ENCODE data around the gene KIF19. TPM values are rescaled to one million over a fixed set of nuclear protein-coding genes. Genes with fewer than 3 reads are reported as not detected.
"Not testable (repeated sequence)": the region's sequence is repeated elsewhere in the genome, so short reads cannot be mapped to it uniquely, and the experiment has no call there.

KIF19 gene
- total RNA-seq, 1 donor from 2014 or later: not detected

DNA sequence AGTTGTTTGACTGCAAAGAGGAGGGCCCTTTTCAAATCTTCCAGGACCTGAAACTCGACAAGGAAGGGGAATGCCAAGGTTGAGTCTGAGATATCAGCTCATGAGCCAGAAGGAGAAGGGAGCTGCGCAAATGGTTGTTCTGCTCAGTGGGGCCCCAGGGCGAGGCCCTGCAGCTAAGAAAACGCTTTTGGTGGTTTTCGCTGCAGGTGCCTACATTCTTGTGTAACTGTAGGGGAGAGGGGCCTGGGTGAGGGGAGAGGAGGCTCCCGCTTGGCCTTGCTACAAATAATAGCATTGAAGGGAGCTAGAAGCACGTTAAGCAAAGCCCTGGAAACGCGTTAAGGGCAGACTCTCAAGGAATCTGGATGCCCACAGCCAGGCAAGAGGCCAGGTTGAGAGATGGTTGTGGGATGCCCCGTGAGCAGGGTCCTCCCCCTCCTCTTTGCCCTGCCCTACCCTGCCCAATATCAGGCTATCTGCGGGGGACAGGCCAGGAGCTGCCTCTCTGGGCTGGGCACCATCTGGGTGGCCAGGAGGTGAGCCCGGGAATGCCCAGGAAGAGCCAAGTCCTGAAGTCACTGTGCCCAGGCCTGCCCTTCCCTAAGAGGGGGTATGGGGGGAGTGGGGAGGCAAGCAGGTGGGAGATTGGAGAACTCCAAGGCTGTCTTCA is 63.2 kb downstream of the KIF19 start:
- DNase-seq (ENCODE audit: low read depth): no peak

DNA sequence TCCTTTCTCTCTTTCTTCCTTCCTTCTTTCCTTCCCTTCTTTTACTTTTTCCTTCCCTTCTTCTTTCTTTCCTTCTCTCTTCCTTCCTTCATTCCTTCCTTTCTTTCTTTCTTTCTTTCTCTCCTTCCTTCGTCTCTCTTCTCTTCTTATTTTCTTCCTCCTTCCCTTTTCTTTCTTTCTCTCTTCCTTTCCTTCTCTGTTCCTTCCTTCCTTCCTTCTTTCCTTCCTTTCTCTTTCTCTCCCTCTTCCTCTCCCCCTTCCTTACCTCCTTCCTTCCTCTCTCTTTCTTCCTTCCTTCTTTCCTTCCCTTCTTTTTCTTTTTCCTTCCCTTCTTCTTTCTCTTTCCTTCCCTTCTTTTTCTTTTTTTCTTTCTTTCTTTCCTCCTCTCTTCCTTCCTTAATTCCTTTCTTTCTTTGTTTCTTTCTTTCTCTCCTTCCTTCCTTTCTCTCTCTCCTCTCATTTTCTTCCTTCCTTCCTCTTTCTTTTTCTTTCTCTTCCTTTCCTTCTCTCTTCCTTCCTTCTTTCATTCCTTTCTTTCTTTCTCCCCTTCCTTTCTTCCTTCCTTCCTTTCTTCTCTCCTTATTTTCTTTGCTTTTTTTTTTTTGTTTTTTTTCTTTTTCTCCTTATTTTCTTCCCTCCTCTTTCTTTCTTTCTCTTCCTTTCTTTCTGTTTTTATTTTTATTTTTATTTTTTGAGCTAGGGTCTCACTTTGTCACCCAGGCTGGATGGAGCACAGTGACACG is 64.1 kb downstream of the KIF19 start:
- DNase-seq (ENCODE audit: low read depth): no peak

DNA sequence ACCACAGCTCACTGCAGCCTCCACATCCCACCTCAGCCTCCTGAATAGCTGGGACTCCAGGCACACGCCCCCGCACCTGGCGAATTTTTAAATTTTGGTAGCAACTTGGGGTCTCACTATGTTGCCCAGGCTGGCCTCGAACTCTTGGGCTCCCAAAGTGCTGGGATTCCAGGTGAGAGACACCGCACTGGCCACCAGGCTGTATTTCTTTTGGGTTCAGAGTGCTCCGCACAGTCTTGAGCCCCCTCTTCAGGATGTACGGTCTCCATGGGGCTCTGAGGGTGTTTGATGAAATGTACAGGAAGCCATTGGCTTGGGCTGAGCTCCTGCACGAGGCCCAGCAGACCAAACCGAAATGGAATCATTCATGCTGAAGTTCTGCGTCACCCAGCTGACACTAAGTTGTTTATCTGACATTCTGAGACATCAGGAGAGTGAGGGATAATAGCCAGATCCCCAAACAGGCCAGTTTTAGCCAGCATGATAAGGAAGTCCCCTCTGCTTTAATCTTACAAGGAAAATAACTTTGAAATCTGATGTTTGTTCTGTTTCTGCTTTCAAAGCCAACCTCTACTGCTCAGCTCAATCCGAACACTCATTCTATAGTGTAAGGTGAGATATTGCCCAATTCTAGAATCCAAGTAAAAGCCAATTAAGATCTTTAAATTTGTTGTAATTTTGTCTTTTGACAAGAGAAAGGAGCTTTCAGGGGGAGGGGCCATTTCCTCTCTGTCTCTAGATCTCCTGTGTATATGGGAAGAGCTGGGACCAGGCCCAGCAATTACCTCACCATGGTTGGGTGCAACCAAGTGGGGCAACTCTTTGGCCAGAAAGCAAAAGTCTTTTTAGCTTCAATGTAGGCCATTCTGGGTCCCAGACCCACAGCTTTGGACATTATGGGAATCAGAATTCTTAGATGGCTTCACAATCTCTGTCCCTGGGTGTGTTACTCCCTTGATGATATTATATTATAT is 64.9 kb downstream of the KIF19 start:
- no peak for DNase-seq (ENCODE audit: low read depth)

DNA sequence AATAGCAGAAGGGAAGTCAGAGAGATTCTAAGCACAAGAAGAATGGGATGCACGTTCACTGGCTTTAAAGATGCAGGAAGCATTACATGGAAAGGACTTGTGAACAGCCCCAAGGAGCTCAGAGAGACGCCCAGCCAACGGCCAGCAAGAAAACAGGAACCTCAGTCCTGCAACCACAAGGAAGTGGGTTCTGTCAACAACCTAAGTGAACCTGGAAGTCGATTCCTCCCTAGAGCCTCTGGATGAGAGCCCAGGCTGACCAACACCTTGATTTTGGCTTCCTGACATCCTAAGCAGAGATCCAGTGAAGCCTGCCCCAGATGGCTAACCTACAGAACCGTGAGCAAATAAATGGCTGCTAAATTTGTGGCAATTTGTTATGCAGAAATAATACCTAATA is 65.7 kb downstream of the KIF19 start:
- DNase-seq (ENCODE audit: low read depth): no peak

DNA sequence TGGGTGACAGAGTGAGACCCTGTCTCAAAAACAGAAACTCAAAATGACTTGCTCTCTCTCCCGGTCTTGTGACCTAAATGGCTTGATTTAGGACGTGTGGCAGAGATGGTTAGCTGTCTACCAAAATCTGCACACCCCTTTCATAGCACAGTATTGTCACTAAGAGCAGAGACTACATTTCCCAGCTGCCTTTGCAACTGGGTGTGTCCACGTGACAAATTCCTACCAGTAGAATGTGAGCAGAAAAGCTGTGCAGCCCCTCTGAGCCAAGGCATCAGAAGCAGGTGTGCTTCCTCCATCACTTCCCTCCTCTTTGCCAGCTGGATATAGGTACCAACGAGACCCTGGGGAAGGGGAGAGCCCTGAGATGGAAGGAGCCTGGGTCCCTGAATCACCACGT is 66.8 kb downstream of the KIF19 start:
- DNase-seq (ENCODE audit: low read depth): no peak

DNA sequence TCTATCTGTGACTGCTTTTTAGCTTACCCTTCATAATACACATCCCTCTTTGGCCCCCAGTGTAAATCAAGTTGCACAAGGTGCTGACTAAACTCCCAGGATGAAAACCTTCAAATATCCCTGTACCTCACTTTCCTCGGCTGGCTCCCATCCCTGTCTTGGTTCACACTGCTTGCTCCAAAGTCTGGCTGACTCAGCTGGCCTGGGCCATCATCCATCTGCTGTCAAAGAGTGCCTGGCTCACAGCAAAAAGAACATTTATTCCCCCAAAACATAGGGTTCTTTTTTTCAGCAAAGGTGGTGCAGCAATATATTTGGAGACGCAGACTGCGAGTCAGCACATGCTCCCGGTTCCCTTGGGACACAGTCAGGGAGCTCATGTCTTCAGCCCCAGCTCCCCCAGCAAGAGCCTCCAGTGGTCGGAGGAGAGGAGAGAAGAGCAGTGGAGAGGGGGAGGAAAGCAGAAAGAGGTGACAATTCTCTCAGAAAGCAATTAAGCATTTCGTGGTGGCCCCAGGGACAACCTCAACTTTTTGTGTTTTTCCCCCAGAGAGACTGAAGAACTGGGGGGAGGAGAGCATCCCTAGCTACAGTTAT is 67.4 kb downstream of the KIF19 start:
- DNase-seq (ENCODE audit: low read depth): no peak

DNA sequence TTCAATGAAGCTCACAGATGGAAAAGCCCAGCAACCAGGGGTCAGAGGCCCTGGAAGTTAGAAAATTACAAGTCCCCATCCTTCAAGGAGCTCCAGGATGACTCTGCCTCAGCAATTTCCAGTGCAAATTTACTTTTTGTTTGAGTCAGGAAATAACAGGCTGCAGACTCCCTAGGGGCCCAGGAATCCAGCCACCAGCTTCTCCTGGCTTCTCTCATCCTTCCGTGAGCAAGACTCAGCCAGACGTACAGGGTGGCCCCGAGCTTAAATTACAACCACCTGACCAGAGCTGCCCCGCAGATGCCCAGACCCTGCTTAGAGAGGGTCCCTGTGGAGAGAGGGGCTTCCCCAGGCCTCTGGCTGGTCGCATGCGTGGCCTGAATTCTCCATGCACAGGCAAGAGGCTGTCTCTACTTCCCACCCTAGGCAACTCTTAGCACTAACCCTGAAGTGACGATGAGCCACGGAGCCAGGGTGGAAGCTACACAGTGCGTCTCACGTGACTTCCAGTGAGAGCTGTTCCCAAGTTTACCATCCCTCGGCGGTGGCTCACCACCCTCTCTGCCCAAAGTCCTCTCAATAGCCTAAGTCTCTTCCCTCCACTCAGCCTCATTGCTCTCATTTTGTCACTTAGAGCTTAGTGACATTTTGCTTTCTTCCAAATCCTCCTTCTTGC is 68.4 kb downstream of the KIF19 start:
- no peak for DNase-seq (ENCODE audit: low read depth)

DNA sequence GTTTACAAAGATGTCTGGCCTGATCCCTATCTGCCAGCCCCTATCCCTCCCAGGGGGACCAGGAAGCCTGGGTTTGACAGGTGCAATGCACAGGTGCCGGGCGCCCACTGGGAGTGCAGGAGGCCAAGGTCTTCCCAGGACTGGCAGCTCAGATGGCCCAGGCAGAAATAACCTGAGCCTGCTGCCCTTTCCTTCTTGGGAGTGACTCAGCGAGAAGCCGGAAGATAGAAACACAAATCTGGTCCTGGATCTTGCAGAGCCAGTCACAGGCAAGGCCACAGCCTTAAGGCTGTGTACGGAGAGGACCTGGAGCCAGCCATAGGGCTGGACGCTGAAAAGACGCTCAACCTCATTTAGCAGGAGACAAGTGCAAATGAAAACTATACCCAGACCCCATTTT is 69.0 kb downstream of the KIF19 start:
- DNase-seq (ENCODE audit: low read depth): no peak

DNA sequence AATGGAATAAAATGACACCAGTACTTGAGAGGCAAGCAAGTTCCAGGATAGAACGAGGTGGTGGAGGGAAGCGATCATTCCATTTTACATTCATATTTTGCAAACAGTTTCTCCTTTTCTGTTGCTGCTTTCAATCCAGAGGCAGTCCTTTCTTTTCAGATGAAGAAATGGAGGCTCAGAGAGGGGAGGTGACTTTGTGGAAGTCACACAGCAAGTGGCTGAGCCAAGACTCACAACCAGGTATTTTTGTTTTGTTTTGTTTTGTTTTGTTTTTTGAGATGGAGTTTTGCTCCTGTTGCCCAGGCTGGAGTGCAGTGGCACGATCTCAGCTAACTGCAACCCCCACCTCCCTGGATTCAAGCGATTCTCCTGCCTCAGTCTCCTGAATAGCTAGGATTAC is 70.5 kb downstream of the KIF19 start:
- DNase-seq (ENCODE audit: low read depth): no peak

DNA sequence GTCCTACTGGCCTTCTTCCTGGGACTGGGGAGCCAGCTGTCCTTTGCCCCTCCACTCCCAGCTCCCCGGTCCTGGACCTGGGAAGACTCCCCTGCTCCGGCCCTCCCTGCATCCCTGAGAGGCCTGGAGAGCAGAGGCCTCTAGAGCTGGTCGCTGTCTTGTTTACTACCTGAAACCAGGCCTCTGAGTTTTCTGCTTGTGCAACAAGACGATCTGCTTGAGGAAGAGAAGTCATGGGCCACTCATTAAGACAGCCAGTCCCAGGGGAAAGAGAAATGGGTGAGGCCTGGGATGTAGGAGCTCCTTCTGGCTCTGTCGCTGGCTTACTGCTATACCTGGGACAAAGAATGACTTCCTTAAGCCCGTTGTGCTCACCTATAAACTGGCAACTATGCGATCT is 76.0 kb downstream of the KIF19 start:
- no peak for DNase-seq (ENCODE audit: low read depth)

DNA sequence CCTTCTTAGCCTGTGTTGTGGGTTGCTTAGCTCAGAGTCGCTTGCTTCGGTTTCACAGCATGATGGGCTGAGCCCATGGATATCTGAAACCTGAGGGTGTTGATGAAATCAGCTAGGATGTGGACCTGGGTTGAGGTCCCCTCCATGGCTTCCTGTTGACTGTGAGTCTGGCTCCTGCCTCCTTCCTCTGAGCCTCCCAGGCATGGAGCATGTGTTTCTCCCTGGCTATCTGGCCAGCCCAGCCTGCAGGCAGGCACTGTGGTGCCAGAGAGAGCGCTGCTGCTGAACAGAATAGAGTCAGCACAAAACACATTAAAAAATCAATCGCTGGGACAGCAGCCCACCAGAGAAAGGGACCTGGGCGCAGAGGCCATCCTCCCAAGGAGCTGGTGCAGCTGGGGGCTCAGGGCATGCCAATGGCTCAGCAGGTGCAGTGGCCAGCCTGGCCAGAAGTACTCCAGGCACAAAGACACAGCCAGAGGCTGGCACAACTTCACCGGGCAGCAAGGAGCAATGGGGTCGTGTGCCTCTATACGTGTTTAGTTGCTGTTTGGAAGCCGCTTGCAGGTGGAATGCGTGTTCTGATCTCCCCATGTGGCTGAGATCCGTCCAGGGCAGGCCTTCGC is 77.6 kb downstream of the KIF19 start:
- DNase-seq (ENCODE audit: low read depth): no peak

DNA sequence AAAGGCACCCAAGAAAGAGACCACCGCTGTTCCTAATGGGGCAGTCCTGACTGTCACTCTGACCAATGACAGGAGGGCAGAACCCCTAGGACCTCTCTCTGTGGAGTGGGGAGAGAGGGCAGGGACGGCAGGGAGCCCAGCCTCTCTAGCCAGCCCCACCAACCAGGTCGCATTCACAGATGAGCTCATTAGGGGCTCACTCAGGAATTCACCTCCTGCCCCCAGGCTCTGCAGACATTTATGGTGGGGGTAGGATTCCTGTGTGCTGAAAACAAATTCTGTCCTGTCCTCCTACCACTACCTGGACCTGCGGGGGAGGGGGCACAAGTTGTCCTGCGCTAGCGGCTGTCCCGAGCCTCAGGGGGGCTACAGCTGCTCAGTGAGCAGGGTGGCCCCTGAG is 78.2 kb downstream of the KIF19 start:
- no peak for DNase-seq (ENCODE audit: low read depth)

DNA sequence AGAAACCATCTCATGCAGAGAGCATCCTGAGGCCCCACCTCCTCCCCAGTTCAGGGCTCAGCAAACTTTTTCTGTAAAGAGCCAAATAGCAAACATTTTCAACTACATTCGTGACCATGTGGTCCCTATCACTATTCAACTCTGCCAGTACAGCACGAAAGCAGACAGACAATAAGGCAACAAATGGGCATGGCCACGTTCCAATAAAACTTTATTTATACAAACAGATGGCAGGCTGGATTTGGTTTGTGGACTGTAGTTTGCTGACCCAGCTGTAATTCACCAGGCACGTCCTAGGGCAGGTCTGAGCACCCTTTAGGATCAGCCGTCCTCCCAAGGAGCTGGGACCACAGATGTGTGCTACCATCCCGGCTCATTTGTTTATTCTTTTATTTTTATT is 78.8 kb downstream of the KIF19 start:
- no peak for DNase-seq (ENCODE audit: low read depth)

DNA sequence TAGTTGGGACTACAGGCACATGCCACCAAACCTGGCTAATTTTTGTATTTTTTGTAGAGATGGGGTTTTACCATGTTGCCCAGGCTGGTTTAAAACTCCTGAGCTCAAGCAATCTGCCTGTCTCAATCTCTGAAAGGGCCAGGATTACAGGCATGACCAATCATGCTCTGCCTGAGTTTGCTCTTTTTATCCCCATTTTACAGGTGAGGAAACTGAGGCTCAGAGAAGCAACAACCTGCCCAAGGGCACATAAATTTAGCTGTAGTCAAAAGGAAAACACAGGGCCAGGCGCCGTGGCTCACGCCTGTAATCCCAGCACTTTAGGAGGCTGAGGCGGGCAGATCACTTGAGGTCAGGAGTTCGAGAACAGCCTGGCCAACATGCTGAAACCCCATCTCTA is 79.3 kb downstream of the KIF19 start:
- DNase-seq (ENCODE audit: low read depth): not testable (repeated sequence)

Other genes with a start within 250 kb of the KIF19 start
- gene RPL38, start 122.5 kb upstream of the KIF19 start, total RNA-seq: 239 and 288 TPM in 2 replicates
- 1.4 and 8.8 TPM in 2 replicates for gene TTYH2, start 112.7 kb upstream of the KIF19 start, total RNA-seq
- not detected in 2 replicates for gene DNAI2, start 52.0 kb upstream of the KIF19 start, total RNA-seq
- gene BTBD17, start 35.6 kb downstream of the KIF19 start, total RNA-seq: not detected in 2 replicates
- gene GPR142, start 41.3 kb downstream of the KIF19 start, total RNA-seq: not detected in 2 replicates
- gene GPRC5C, start 105.9 kb downstream of the KIF19 start, total RNA-seq: 0.52 TPM in 1 of 2 replicates, not detected in the other
- not detected in 2 replicates for gene CD300A, start 140.4 kb downstream of the KIF19 start, total RNA-seq
- gene CD300LB, start 205.2 kb downstream of the KIF19 start, total RNA-seq: not detected in 2 replicates
- not detected in 2 replicates for gene CD300C, start 219.9 kb downstream of the KIF19 start, total RNA-seq
- gene CD300H, start 241.3 kb downstream of the KIF19 start, total RNA-seq: not detected in 2 replicates

Measured in myocyte (in vitro differentiated cells).